Stimulated activated CD8-positive, alpha-beta memory T cell treated with anti-CD3 and anti-CD28 coated beads, Interleukin-4, amount 100 ng/mL, for 4 hours (primary cell): ENCODE data around the gene EEFSEC.

Experiments used
- DNase-seq, 2 donors: peaks; one replicate each; pipeline ENCODE4 v3.0.0-alpha.2; 2020; ENCODE audit warnings: low read depth in 2 of 2, low spot score in 1 of 2

EEFSEC gene

GRCh38 chr3:128364808-128365360 is 211.6 kb downstream of the EEFSEC start:
- no peak for DNase-seq

GRCh38 chr3:128366136-128366535 is 212.9 kb downstream of the EEFSEC start:
- DNase-seq: no peak

GRCh38 chr3:128366652-128367051 is 213.4 kb downstream of the EEFSEC start:
- no peak for DNase-seq

GRCh38 chr3:128367221-128367620 is 213.9 kb downstream of the EEFSEC start:
- DNase-seq: no peak

DNA sequence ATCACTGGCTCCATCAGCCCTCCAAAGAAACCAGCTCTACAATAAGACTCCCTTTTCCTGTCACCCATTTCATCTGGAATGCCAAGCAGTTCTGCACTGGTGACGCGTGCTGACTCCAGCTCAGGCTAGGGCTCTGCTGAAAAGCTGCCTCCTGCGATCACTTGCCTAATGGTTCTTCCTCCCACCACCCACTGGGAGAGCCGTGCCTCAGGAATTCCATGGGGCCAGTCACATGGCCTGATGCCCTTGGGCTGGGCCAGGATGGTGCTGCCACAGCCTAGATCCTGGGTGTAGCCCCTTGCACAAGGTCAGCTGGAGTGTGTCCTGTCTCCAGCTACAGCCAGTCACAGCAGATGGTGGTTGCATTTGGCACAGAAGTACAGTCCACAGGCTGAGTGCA is 214.5 kb downstream of the EEFSEC start:
- DNase-seq: no peak

GRCh38 chr3:128368626-128369025 is 215.3 kb downstream of the EEFSEC start:
- no peak for DNase-seq

GRCh38 chr3:128369121-128369703 is 215.9 kb downstream of the EEFSEC start:
- no peak for DNase-seq

DNA sequence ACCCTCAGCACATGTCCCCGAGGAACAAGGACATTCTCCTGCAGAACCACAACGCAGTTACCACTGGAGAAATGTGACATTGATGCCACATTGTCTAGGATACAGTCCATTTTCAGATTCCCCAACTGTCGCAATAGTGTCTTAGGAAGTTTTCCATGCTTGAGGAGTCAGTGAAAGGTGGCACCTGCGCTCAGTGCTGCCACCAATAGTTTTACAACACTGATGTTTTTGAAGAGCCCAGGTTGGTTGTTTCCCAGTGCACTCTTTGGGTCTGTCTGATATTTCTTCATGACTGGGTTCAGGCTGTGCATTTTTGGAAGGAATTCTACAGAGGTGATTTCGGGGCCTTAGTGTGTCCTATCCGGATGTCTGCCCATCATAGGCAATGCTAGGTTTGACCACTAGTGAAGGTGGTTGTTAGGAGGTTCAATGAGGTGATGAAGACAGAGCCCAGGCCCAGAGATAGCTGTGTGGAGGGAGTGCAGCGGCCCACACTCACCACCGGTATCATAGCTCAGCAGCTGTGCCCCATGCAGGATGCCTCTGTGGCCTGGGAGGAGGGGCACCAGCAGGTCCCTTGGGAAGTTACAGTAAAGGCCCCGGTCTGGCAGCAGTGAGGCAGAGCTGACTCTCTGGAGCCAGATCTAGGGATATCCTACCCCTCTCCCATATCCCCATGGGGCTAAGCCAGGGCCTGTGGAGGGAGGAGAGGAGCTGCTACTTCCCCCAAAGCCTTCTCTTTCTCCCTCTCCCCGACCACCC is 216.8 kb downstream of the EEFSEC start:
- no peak for DNase-seq

- DNase-seq: no peak
Measured at GRCh38 chr3:128372281-128372680, 219.0 kb downstream of the EEFSEC start.

GRCh38 chr3:128372707-128373533 is 219.6 kb downstream of the EEFSEC start:
- DNase-seq: no peak

GRCh38 chr3:128374746-128375445 is 221.6 kb downstream of the EEFSEC start:
- DNase-seq: no peak

GRCh38 chr3:128376516-128376915 is 223.2 kb downstream of the EEFSEC start:
- DNase-seq: no peak

DNA sequence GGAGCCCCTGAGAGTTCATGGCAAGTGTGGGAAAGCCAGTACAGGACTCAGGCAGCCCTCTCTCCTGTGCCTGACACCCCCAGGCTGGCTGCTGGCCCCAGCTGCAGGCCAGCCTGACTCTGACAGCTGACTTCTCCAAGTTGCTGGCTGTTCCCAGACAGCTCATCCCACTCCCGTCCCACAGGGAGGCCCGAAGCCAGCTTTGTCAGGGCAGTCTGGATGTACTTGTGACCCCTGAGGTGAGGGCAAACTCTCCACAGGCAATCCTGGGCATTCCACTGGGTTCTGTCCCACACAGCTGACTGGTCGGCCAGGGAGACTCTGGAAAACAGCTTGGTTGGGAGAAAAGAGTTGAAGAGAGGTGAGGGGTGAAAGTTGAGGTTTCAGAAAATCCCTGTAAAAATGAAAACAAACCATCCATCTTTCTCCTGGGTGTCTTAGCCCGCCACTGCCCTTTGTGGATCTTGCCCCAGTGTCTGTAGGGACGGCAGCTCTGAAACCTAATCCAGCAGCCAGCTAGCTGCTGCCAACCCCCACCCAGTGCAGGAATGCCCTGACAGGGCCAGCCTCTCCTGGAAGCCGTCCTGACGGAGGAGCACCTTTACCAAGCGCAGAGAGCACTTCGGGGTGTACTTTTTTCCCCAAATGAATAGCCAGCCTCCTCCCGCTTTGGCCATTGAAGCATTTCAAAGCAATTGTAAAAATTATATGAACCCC is 225.5 kb downstream of the EEFSEC start:
- no peak for DNase-seq

DNA sequence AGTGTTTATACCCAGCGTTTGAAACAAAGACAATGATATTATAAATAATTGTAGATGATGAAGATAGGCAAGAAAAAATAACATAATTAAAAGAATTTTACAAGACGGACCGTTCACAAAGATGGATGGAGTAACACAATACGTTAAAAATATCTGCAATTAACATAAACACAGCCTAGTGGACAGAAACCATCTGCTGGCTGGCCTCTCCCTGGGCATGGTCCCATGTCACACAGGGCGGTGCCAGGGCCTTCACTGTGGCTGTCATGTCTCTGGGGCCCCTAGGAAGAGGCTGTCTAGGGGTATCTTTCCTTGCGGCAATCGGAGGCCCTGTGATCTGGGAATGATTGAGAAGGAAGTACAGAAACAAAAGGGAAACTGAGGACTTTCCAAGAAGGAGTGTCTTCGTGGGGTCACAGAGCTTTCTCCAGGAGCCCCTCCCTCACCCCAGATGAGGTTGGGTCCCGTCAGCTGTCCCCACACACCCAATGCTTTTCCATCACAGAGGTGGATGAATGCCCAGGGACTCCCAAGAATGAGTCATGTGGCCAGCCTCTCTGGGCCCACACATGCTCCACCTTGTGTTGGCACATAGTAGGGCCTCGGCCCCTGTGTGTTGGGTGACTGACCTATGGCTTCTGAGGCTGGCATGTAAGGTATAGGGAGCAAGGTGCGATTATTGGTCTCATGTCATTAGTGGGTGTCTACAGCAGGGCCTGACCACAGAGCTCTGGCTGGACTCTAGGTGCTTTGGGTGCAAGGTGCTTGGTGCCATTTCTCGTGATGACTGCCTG is 226.3 kb downstream of the EEFSEC start:
- no peak for DNase-seq

DNA sequence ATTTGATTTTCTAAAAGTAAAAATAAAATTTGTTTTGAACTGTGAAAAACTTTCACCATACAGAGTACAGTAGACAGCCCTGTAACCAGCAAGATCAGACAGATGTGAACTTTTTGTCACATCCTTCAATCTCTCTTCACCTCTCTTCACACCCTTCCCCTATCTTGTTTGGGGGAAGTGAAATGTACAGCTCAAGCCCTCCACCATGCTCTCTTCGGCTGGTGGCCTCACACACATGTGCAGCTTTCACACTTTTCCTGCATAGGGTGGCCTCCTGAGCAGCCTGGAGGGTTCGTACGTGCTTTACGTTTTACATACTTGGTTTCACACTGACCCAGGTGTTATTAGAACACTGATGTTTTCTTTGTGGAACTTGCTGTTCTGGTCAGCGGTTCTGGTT is 227.0 kb downstream of the EEFSEC start:
- DNase-seq: no peak

- DNase-seq: no peak
Measured at GRCh38 chr3:128380719-128381118, 227.4 kb downstream of the EEFSEC start.

GRCh38 chr3:128381609-128382008 is 228.3 kb downstream of the EEFSEC start:
- no peak for DNase-seq

DNA sequence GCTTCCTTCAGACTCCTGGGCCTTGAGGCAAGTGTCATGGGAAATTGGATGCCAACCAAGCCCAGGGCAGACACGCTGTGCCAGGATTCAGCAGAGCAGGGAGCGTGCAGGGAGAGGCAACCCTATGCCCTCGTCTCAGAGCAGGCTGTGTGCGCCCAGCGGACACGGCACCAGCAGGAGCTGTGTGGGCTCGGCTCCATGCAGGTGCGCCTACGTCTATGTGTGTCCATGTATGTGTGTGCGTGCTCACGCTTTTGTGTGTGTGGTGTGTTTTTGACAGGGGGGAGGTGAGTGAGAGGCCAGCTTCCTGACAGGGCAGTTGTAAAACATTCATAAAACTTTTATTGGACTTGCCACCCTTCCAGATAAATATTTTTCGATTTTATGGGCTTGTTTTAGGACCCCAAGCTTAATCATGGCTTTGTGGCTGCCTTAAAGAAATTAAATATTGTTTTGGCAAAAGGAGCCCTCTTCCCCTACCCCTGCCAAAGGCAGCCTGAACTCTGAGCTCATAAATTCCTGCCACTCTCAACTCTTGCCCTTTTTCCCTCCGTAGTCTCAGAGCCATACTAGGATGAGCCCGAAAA is 229.0 kb downstream of the EEFSEC start:
- no peak for DNase-seq
